ENCODE results near the gene ITIH5. TPM values are rescaled to one million over a fixed set of nuclear protein-coding genes. Genes with fewer than 3 reads are reported as not detected.
"Not testable (repeated sequence)": the region's sequence is repeated elsewhere in the genome, so short reads cannot be mapped to it uniquely, and the experiment has no call there.

Gene ITIH5
- polyA plus RNA-seq, 1 experiment: 10.3 TPM

DNA sequence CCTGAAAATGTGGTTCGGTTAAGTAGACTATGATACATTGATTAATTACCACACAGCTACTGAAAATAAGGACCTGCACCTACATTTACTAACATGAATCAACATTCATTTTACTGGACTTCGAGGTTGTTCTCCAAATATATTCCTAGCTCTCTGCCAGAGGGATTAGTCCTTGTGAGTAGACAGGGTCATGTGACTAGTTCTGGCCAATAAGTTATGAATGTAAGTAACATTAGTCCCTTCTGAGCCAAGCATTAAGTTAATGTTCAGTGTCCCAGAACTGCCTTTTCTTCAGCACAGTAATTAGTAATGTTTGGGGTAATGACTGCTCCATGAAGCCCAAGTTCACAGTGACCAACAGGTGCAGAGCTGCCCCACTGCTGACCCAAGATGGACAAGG is 9.2 kb downstream of the ITIH5 start:
- Histone ChIP-seq H3K4me3 (ENCODE audit: low read depth, low read length) (no peak overlapping the region), H3K36me3 (ENCODE audit: control insufficient read depth, insufficient read depth, low read length) (no peaks in the 10 kb centered on the region), H3K27me3 (ENCODE audit: control insufficient read depth, insufficient read depth, low read length) (no peaks in the 10 kb centered on the region)
- ChIA-PET CTCF (no interaction called here), POLR2A (no interaction called here)
- no peak for DNase-seq (ENCODE audit: low read depth)
- TF ChIP-seq, protein P1, sequence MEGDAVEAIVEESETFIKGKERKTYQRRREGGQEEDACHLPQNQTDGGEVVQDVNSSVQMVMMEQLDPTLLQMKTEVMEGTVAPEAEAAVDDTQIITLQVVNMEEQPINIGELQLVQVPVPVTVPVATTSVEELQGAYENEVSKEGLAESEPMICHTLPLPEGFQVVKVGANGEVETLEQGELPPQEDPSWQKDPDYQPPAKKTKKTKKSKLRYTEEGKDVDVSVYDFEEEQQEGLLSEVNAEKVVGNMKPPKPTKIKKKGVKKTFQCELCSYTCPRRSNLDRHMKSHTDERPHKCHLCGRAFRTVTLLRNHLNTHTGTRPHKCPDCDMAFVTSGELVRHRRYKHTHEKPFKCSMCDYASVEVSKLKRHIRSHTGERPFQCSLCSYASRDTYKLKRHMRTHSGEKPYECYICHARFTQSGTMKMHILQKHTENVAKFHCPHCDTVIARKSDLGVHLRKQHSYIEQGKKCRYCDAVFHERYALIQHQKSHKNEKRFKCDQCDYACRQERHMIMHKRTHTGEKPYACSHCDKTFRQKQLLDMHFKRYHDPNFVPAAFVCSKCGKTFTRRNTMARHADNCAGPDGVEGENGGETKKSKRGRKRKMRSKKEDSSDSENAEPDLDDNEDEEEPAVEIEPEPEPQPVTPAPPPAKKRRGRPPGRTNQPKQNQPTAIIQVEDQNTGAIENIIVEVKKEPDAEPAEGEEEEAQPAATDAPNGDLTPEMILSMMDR (IDR thresholded peaks at IDR 0.05; ENCODE audit: insufficient read depth, low read depth, low read length): no peak

DNA sequence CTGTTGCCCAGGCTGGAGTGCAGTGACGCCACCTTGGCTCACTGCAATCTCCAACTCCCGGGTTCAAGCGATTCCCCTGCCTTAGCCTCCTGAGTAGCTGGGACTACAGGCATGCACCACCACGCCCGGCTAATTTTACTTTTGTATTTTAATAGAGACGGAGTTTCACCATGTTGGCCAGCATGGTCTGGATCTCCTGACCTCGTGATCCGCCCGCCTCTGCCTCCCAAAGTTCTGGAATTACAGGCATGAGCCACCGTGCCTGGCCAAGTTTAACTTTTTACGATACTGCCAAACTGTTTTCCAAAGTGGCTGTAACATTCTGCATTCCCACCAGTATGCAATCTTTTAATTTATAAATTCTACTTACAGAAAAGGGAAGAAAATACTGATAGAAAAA is 9.7 kb downstream of the ITIH5 start:
- H3K27me3 ChIP-seq (ENCODE audit: control insufficient read depth, insufficient read depth, low read length); H3K4me3 ChIP-seq (ENCODE audit: low read depth, low read length); H3K36me3 ChIP-seq (ENCODE audit: control insufficient read depth, insufficient read depth, low read length); DNase-seq (ENCODE audit: low read depth); CTCF ChIA-PET; POLR2A ChIA-PET: not testable (repeated sequence)

DNA sequence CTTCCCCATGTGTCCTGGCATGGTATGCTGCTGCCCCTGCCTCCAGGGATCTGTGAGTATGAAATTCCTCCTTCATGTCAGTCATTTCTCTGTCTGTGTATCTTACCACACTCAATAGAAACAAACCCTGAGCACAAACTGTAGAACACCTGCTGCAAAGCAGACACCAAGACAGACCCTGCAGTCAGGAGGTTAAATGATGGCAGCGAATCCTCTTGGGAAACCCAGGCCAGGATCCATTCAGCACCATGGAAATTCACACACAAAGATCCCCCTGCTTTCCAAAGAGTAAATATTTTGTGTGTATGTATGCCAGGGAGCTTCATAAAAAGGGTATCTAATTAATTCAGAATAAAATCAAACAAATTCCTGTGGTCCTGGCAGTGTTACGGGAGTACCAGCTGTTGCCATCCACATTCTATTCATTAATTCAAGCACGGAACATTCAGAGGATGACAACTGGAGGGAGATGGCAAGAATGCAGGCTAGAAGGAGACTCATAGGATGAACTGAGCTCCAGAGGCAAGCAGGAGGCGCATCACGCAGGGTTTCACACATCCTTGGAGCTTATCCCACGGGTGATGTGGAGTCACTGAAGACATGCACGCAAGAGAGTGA is 14.8 kb downstream of the ITIH5 start:
- TF ChIP-seq, protein P1 (IDR thresholded peaks at IDR 0.05; ENCODE audit: insufficient read depth, low read depth, low read length): no peak
- POLR2A ChIA-PET: no interaction called here
- Histone ChIP-seq H3K27me3 (ENCODE audit: control insufficient read depth, insufficient read depth, low read length) (no peaks in the 10 kb centered on the region), H3K4me3 (ENCODE audit: low read depth, low read length) (no peak overlapping the region), H3K36me3 (ENCODE audit: control insufficient read depth, insufficient read depth, low read length) (no peaks in the 10 kb centered on the region)
- no peak for DNase-seq (ENCODE audit: low read depth)
- CTCF ChIA-PET: interaction anchor here (1.4 kb wide), 1 partner anchor 14 kb away, joined by 4 read pairs; the partner anchor contains the start of gene ITIH5

DNA sequence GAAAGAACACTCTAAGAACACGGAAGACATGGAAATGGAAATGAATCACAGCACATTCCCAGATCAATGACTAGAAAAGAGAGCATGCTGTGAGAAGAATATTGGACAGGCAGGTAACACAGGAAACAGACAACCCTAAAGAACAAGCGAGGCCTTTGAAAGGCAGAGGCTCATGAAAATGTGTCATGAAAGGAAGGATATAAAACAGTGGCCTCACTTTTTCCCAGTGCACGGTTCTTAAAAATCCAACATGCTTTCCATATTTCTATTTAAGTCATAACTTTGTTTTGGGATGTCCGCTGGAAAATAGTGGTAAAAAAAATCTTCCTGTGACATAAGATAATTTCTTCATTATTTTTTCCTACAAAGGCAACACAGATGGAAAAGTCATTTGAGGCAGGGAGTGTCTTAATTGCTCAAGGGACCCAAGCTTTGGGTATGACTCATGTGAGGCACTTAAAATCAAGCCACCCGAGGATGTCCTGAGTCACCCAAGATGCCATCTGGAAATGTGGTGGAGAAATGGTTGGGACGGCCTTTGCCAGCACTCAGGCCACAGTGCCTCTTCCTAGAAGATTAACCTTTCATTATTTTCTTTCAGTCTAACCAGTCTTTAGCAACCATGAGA is 17.0 kb downstream of the ITIH5 start:
- TF ChIP-seq, protein P1 (IDR thresholded peaks at IDR 0.05; ENCODE audit: insufficient read depth, low read depth, low read length): no peak
- DNase-seq (ENCODE audit: low read depth): no peak
- H3K27me3 ChIP-seq (ENCODE audit: control insufficient read depth, insufficient read depth, low read length): no peaks in the 10 kb centered on the region
- ChIA-PET POLR2A (no interaction called here), CTCF (no interaction called here)
- no peaks in the 10 kb centered on the region for H3K36me3 ChIP-seq (ENCODE audit: control insufficient read depth, insufficient read depth, low read length)
- no peak overlapping the region for H3K4me3 ChIP-seq (ENCODE audit: low read depth, low read length)

DNA sequence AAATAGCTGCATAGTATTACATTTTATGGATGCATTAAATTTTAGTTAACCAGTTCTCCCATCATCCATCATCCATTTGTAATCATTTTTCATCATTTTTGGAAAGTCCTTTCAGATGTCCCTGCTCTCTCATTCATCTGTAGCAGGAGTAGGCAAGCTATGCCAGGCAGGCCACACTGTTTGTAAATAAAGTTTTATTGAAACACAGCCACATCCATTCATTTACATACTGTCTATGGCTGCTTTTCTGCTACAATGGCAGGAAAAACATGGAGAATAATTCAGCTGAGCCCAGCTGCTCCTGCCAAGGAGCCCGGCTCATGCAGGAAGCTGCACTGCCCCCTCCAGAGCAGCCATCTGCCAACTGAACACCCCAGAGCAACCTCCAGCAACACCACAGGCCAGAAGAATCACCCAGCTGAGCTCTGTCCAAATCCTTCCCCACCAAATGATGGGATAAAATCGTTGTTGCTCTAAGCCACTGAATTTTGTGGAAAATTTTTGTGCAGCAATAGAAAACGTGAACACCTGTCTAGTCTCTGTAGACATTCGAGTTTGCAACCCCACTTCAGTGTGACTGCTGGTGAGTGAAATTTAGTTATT is 19.6 kb downstream of the ITIH5 start:
- H3K4me3 ChIP-seq (ENCODE audit: low read depth, low read length): no peak overlapping the region
- H3K27me3 ChIP-seq (ENCODE audit: control insufficient read depth, insufficient read depth, low read length): no peaks in the 10 kb centered on the region
- ChIA-PET CTCF (no interaction called here), POLR2A (no interaction called here)
- TF ChIP-seq, protein P1 (IDR thresholded peaks at IDR 0.05; ENCODE audit: insufficient read depth, low read depth, low read length): no peak
- H3K36me3 ChIP-seq (ENCODE audit: control insufficient read depth, insufficient read depth, low read length): no peaks in the 10 kb centered on the region
- no peak for DNase-seq (ENCODE audit: low read depth)

Measured in BJ (cell line).